BLaER1 treated with 17β-estradiol and CSF1 and Interleukin-3, amounts not matched to agents 10 nM and 100 nM (cell line): ENCODE data around the gene RYR1.
A peak's percentile ranks its signal among the peaks of the same experiment; 100 is the strongest.

ENCODE experiments used
- H3K27ac ChIP-seq, 11 experiments: shearing (Covaris generic); formaldehyde crosslinking; 2 replicates each; pipeline ENCODE4 v1.8.1; 2022
- H3K27me3 ChIP-seq, 11 experiments: shearing (Covaris generic); formaldehyde crosslinking; 2 replicates each; pipeline ENCODE4 v1.8.1; 2022
- H3K36me3 ChIP-seq, 11 experiments: shearing (Covaris generic); formaldehyde crosslinking; 2 replicates each; pipeline ENCODE4 v1.8.1; 2022
- H3K4me1 ChIP-seq, 10 experiments: shearing (Covaris generic); formaldehyde crosslinking; 2 replicates each; pipeline ENCODE4 v1.8.1; 2022
- H3K4me2 ChIP-seq, 11 experiments: shearing (Covaris generic); formaldehyde crosslinking; 2 replicates each; pipeline ENCODE4 v1.8.1; 2022
- H3K4me3 ChIP-seq, 10 experiments: shearing (Covaris generic); formaldehyde crosslinking; 2 replicates each; pipeline ENCODE4 v1.8.1; 2022
- H3K9ac ChIP-seq, 11 experiments: shearing (Covaris generic); formaldehyde crosslinking; 2 replicates each; pipeline ENCODE4 v1.8.1; 2022
- H3K9me3 ChIP-seq, 11 experiments: shearing (Covaris generic); formaldehyde crosslinking; replicated peaks in 1 of 11; 2 replicates each; pipeline ENCODE4 v1.8.1; 2022
- H4K20me1 ChIP-seq, 11 experiments: shearing (Covaris generic); formaldehyde crosslinking; 2 replicates each; pipeline ENCODE4 v1.8.1; 2022
- Cebpa-rat ChIP-seq, 11 experiments: shearing (Covaris generic); IDR thresholded peaks; 2 replicates each; pipeline ENCODE4 v1.8.1; 2022

RYR1 gene

GRCh38 chr19:38502410-38503076 lies 69.1 kb downstream of the RYR1 start:
- Histone ChIP-seq H3K4me2 (no peak overlapping the region), H3K27ac (no peak overlapping the region), H3K36me3 (peaks cover 0 to 15% (median 0%) of the 10 kb centered on the region in 11 experiments; a peak in 2 of 22 replicates), H3K9me3 (0 out of 22 replicates have a peak, but pooled peaks cover 0 to 4% (median 0%) of the 10 kb centered on the region in 11 experiments), H3K4me3 (no peak overlapping the region), H3K4me1 (peaks cover 0 to 6% (median 2%) of the 10 kb centered on the region in 10 experiments; a peak in 4 of 20 replicates), H4K20me1 (no peaks in the 10 kb centered on the region), H3K27me3 (no peaks in the 10 kb centered on the region), H3K9ac (no peak overlapping the region)
- no peak for TF ChIP-seq Cebpa-rat (IDR thresholded peaks at IDR 0.05)

GRCh38 chr19:38503077-38503410 lies 69.6 kb downstream of the RYR1 start:
- H3K27me3 ChIP-seq = no peaks in the 10 kb centered on the region
- no peak overlapping the region for H3K27ac ChIP-seq
- no peak overlapping the region for H3K4me3 ChIP-seq
- H3K9ac ChIP-seq = no peak overlapping the region
- no peak overlapping the region for H3K4me2 ChIP-seq
- peaks cover 0 to 7% (median 2%) of the 10 kb centered on the region in 10 experiments; a peak in 4 of 20 replicates for H3K4me1 ChIP-seq
- 0 out of 22 replicates have a peak, but pooled peaks cover 0 to 4% (median 0%) of the 10 kb centered on the region in 11 experiments for H3K9me3 ChIP-seq
- TF ChIP-seq Cebpa-rat (IDR thresholded peaks at IDR 0.05) = no peak
- peaks cover 0 to 15% (median 0%) of the 10 kb centered on the region in 11 experiments; a peak in 2 of 22 replicates for H3K36me3 ChIP-seq
- H4K20me1 ChIP-seq = no peaks in the 10 kb centered on the region

GRCh38 chr19:38505958-38506357 lies 72.5 kb downstream of the RYR1 start:
- peaks cover 0 to 15% (median 0%) of the 10 kb centered on the region in 11 experiments; a peak in 2 of 22 replicates for H3K36me3 ChIP-seq
- TF ChIP-seq Cebpa-rat (IDR thresholded peaks at IDR 0.05) = no peak
- H3K4me2 ChIP-seq = peak overlapping the region in 1 of 11 experiments; percentile 60; a peak in 1 of 22 replicates
- H3K4me1 ChIP-seq = peaks cover 0 to 7% (median 2%) of the 10 kb centered on the region in 10 experiments; a peak in 4 of 20 replicates
- H3K27ac ChIP-seq = no peak overlapping the region
- no peaks in the 10 kb centered on the region for H3K27me3 ChIP-seq
- 0 out of 22 replicates have a peak, but pooled peaks cover 0 to 4% (median 0%) of the 10 kb centered on the region in 11 experiments for H3K9me3 ChIP-seq
- no peak overlapping the region for H3K4me3 ChIP-seq
- H4K20me1 ChIP-seq = no peaks in the 10 kb centered on the region
- no peak overlapping the region for H3K9ac ChIP-seq

GRCh38 chr19:38506375-38506722 lies 72.9 kb downstream of the RYR1 start:
- Histone ChIP-seq H3K36me3 (peaks cover 0 to 15% (median 0%) of the 10 kb centered on the region in 11 experiments; a peak in 2 of 22 replicates), H3K4me1 (peaks cover 0 to 7% (median 2%) of the 10 kb centered on the region in 10 experiments; a peak in 4 of 20 replicates), H3K27me3 (no peaks in the 10 kb centered on the region), H3K4me2 (peak overlapping the region; percentile 26 to 65 (median 51); a peak in 20 of 22 replicates), H3K9me3 (0 out of 22 replicates have a peak, but pooled peaks cover 0 to 4% (median 0%) of the 10 kb centered on the region in 11 experiments), H3K4me3 (0 out of 20 replicates have a peak overlapping the region, but pooled peaks of 1 of the 10 experiments have one; percentile 38), H4K20me1 (no peaks in the 10 kb centered on the region), H3K9ac (peak overlapping the region in 2 of 11 experiments; percentile 17 to 41; a peak in 2 of 22 replicates), H3K27ac (peak overlapping the region in 5 of 11 experiments; percentile 35 to 58 (median 50); a peak in 6 of 22 replicates)
- TF ChIP-seq Cebpa-rat (IDR thresholded peaks at IDR 0.05) = no peak

GRCh38 chr19:38506723-38507550 lies 73.4 kb downstream of the RYR1 start:
- Histone ChIP-seq H3K27me3 (no peaks in the 10 kb centered on the region), H3K4me1 (peaks cover 0 to 7% (median 2%) of the 10 kb centered on the region in 10 experiments; a peak in 4 of 20 replicates), H3K9me3 (0 out of 22 replicates have a peak, but pooled peaks cover 0 to 4% (median 0%) of the 10 kb centered on the region in 11 experiments), H3K27ac (peak overlapping the region in 5 of 11 experiments; percentile 35 to 58 (median 50); a peak in 6 of 22 replicates), H3K9ac (peak overlapping the region in 2 of 11 experiments; percentile 17 to 41; a peak in 2 of 22 replicates), H4K20me1 (no peaks in the 10 kb centered on the region), H3K4me3 (0 out of 20 replicates have a peak overlapping the region, but pooled peaks of 1 of the 10 experiments have one; percentile 38), H3K36me3 (peaks cover 0 to 15% (median 0%) of the 10 kb centered on the region in 11 experiments; a peak in 2 of 22 replicates), H3K4me2 (peak overlapping the region; percentile 26 to 65 (median 51); a peak in 20 of 22 replicates)
- no peak for TF ChIP-seq Cebpa-rat (IDR thresholded peaks at IDR 0.05)

- H3K9ac ChIP-seq = no peak overlapping the region
- peak overlapping the region in 2 of 11 experiments; percentile 26; a peak in 2 of 22 replicates for H3K4me2 ChIP-seq
- no peaks in the 10 kb centered on the region for H3K27me3 ChIP-seq
- H3K4me3 ChIP-seq = no peak overlapping the region
- H3K27ac ChIP-seq = no peak overlapping the region
- peaks cover 0 to 15% (median 0%) of the 10 kb centered on the region in 11 experiments; a peak in 2 of 22 replicates for H3K36me3 ChIP-seq
- H4K20me1 ChIP-seq = no peaks in the 10 kb centered on the region
- peaks cover 0 to 7% (median 2%) of the 10 kb centered on the region in 10 experiments; a peak in 4 of 20 replicates for H3K4me1 ChIP-seq
- H3K9me3 ChIP-seq = 0 out of 22 replicates have a peak, but pooled peaks cover 0 to 4% (median 0%) of the 10 kb centered on the region in 11 experiments
- no peak for TF ChIP-seq Cebpa-rat (IDR thresholded peaks at IDR 0.05)
Measured at GRCh38 chr19:38507551-38508127, 74.1 kb downstream of the RYR1 start.

- Histone ChIP-seq H3K4me2 (no peak overlapping the region), H3K4me3 (no peak overlapping the region), H3K9me3 (no peaks in the 10 kb centered on the region), H4K20me1 (no peaks in the 10 kb centered on the region), H3K4me1 (peaks cover 0 to 12% (median 3%) of the 10 kb centered on the region in 10 experiments; a peak in 9 of 20 replicates), H3K27ac (no peak overlapping the region), H3K36me3 (peaks cover 0 to 8% (median 0%) of the 10 kb centered on the region in 11 experiments; a peak in 2 of 22 replicates), H3K9ac (no peak overlapping the region), H3K27me3 (no peaks in the 10 kb centered on the region)
- TF ChIP-seq Cebpa-rat (IDR thresholded peaks at IDR 0.05) = no peak
Measured at GRCh38 chr19:38508507-38508906, 75.0 kb downstream of the RYR1 start.

- Histone ChIP-seq H3K9ac (no peak overlapping the region), H3K36me3 (peaks cover 0 to 5% (median 0%) of the 10 kb centered on the region in 11 experiments; a peak in 2 of 22 replicates), H4K20me1 (no peaks in the 10 kb centered on the region), H3K4me2 (no peak overlapping the region), H3K4me3 (no peak overlapping the region), H3K4me1 (peaks cover 0 to 17% (median 4%) of the 10 kb centered on the region in 10 experiments; a peak in 9 of 20 replicates), H3K9me3 (no peaks in the 10 kb centered on the region), H3K27me3 (no peaks in the 10 kb centered on the region), H3K27ac (no peak overlapping the region)
- TF ChIP-seq Cebpa-rat (IDR thresholded peaks at IDR 0.05) = no peak
Measured at GRCh38 chr19:38509027-38509426, 75.5 kb downstream of the RYR1 start.
